GM12891 (cell line): ENCODE measurements around the gene PHF3.

ENCODE experiments used
- POLR2A ChIP-seq: IDR thresholded peaks from 2 replicates; pipeline ENCODE4 v1.6.1; 2011; ENCODE audit warnings: low read depth, low read length, control low read depth
- POLR2AphosphoS5 ChIP-seq: IDR thresholded peaks from 2 replicates; pipeline ENCODE4 v1.6.1; 2011; ENCODE audit warnings: low read depth, low read length, control low read depth

GRCh38 chr6:63634630-63635029, 972 bp upstream of the PHF3 start:
- no peak for TF ChIP-seq POLR2AphosphoS5
- TF ChIP-seq POLR2A, result no peak
